ENCODE results near the gene CACNA2D3. TPM values are rescaled to one million over a fixed set of nuclear protein-coding genes. Genes with fewer than 3 reads are reported as not detected.
"Not testable (repeated sequence)": the region's sequence is repeated elsewhere in the genome, so short reads cannot be mapped to it uniquely, and the experiment has no call there.

CACNA2D3 gene
- polyA plus RNA-seq, 12 donors, result 1.3 to 4.9 (median 3.1) TPM; not detected in 2

GRCh38 chr3:54454806-54455205, 332.5 kb downstream of the CACNA2D3 start:
- no peak for DNase-seq

GRCh38 chr3:54458357-54458756, 336.0 kb downstream of the CACNA2D3 start:
- DNase-seq, result no peak

DNA sequence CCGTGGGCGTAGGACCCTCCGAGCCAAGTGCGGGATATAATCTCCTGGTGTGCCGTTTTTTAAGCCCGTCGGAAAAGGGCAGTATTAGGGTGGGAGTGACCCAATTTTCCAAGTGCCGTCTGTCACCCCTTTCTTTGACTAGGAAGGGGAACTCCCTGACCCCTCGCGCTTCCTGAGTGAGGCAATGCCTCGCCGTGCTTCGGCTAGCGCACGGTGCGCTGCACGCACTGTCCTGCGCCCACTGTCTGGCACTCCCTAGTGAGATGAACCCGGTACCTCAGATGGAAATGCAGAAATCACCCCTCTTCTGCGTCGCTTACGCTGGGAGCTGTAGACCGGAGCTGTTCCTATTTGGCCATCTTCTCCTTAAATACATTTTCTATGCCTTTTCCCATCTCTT, 342.2 kb downstream of the CACNA2D3 start:
- not testable (repeated sequence) for DNase-seq

GRCh38 chr3:54476891-54477290, 354.5 kb downstream of the CACNA2D3 start:
- no peak for DNase-seq

GRCh38 chr3:54481606-54482365, 359.4 kb downstream of the CACNA2D3 start:
- no peak for DNase-seq

DNA sequence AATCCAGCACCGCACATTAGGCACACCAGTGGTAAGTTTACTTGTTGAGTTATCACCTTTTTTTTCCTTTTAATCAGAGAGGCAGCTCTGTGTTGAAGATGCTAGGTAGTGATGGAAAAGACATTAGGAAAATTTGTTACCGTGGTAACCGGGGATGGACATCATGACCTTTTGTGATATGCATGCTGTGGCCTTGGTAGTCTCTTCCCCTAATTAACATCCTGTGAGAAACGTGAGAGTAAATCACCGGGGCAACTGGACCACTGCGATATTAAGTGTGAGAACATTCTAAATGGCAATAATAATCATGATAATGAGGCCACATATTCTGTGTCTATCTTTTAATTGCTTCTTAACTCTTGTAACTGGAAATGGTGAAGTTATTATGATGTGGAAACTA, 362.0 kb downstream of the CACNA2D3 start:
- DNase-seq, result no peak

- no peak for DNase-seq
These were observed 364.0 kb downstream of the CACNA2D3 start for GRCh38 chr3:54486317-54486716.

DNA sequence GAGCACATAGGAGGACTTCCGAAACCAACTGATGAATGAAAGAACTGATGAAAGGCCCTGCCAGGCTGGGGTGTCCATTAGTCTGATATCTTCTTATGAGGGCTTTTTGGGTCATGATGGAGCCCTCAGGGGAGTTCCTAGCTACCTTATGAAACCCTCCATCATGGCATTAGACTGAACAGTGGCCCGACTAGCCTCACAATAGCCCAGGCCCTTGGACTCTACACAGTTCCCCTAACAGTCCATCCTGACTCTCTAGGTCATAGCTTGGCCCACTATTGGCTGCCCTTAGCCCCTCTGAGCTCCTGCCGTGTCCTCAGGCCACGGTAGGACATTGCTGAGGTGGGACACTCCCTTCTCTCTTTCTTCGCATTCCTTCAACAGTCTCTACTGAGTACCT, 365.9 kb downstream of the CACNA2D3 start:
- no peak for DNase-seq

GRCh38 chr3:54494209-54494608, 371.9 kb downstream of the CACNA2D3 start:
- DNase-seq, result no peak

- DNase-seq, result no peak
These were observed 384.3 kb downstream of the CACNA2D3 start for GRCh38 chr3:54506603-54507002.

DNA sequence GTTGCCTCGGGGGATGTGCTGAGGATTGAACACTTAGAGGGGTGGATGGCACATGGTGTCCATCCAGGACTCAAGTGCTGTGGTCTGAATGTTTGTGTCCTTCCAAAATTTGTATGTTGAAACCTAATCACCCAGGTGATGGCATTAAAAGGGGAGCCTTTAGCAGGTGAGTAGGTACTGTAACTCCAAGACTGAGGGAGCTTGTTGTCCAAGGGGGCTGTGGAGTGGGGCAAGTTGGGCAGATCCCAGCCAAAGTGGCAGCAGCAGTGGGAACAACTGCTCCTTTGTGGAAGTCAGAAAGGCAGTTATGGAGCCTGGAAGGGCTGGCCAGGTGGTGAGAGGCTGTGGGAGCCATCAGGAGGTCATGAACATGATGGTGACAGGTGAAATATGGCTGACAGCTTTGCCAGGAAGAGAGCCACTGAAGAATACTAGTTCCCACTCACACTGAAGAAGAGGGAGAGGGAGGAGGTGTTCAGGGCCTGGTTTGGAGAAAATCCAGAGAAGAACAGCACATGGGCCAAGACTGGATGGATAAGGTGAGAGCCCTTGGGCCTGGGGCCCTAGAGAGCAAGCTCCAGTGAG, 385.6 kb downstream of the CACNA2D3 start:
- DNase-seq, result no peak

DNA sequence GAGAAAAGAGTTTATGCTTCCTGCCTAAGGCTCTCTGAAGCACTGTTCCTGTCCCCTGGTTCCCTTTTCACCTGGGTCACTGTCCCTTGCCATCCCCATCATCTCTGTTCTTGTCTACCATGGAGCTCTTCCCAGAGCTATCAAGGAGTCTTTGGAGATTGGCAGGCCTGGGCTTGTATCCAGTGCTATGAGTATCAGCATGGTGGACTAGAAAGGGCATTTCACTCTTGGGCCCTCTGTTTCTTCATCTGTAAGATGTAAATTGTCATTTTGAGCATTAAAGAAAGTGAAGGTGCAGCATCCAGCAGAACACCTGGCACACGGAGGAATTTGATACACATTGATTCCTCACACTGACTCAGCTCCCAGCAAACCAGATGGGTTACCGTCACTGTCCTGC, 388.2 kb downstream of the CACNA2D3 start:
- no peak for DNase-seq

DNA sequence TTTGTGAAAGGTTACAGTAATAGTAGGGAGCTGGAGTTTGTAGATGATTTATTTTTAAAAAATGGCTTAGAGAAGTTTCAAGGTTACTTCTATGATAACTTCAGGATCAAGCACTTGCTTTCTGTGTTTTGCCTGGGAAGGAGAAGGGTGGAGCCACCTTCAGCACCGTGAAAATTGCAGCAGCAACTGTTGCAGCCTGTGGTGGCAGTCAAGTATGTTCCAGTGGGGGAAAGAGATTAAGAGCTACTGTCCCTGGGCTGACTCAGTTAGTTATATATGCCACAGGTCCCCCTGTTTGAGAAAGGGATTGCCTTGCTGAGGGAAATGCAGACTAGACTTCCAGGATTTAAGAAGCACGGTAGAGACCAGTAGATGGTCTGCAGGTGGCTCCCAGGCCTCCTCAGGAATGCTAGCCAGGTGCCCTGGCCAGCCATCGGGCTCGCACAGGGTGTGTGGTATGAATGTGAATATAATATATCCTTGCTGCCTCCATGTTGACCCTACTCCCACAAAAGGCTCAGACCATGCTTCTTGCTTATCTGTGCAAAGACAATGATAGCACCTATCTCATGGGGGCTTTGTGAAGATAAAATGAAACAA, 389.5 kb downstream of the CACNA2D3 start:
- DNase-seq, result no peak

GRCh38 chr3:54514006-54514405, 391.7 kb downstream of the CACNA2D3 start:
- DNase-seq, result no peak

GRCh38 chr3:54514416-54514815, 392.1 kb downstream of the CACNA2D3 start:
- DNase-seq, result no peak

DNA sequence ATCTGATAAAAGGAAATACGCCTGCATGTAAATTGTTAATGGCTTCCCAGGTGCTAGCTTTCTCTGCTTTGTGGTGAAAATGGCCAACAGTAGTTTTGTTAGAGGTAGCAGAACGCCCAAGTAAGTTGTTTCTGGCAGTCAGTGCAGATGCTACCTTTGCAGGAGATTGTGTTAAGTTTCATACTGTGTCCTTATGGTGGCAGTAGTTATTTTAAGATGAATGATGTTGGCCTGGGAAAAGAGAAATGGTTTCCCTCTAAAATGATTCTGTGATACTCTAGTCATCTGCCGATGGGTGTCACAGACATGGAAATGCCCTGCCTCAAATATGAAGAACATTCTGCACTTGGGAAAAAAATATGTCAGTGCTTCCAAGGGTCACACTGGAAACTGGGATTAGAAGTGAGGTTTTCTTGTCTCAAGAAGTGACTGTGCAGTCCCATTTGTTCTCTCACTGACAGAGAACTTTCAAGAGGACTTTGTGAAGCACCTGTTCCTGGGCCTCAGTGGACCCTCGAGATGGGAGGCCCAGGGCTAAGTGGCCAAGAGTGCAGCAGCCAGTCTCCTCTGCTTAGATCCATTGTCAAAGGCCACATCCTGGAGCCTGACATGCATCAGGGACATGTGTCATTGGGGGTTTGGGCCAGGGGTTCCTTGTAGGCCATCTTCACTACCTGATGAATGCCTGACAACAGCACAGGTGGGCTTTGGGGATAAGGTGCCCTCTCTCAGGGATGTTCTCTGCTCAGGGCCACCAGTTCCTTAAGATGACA, 393.3 kb downstream of the CACNA2D3 start:
- no peak for DNase-seq

GRCh38 chr3:54517424-54517823, 395.1 kb downstream of the CACNA2D3 start:
- no peak for DNase-seq

DNA sequence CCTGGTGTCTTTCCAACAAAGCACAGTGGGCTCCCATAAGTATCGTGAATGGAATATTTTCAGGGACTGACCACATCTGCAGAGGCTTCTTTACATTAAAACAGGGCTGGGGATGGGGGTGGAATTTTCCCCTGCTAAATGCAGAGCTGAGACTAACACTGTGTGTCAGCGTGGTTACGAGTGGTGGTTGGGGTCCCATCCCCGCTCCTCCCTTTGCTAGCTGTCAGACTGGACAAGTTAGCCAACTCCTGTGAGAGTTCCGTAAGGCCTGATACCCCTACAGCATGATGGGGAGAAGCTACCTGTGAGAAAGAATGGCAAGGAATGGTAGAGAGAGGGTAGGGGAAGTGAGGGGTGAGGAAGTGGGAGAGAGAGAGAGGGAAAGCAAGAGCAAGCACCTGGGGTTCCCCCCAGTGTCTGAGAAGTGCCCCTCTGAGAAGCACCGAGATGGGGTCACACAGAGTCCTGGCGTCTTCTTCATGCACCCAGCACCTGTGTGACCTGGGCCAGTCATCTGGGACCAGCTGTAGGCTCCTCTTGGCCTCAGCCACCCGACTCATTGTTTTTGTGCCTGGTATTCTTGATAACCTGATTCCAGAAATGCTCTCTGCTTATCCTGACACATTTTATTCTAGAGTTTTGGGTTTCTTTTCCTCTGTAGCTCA, 395.8 kb downstream of the CACNA2D3 start:
- no peak for DNase-seq

DNA sequence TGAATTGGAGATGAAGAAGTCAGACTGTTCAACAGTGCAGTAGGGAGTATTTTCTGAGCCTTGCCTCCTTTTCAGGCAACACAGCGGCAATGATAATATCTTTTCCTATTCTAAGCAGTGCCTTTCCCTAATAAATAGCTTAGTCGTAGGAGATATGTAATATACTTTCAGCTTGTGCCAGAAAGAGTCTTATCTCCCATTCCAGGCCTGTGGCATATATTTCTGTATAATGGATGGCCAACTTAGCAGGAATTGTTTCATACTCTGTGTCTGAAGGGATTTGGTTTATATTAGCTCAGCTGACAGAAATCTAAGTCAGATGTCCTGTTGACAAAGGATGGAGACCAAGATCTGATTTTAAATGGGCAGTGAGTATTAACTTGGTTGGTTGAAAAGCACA, 397.1 kb downstream of the CACNA2D3 start:
- no peak for DNase-seq

DNA sequence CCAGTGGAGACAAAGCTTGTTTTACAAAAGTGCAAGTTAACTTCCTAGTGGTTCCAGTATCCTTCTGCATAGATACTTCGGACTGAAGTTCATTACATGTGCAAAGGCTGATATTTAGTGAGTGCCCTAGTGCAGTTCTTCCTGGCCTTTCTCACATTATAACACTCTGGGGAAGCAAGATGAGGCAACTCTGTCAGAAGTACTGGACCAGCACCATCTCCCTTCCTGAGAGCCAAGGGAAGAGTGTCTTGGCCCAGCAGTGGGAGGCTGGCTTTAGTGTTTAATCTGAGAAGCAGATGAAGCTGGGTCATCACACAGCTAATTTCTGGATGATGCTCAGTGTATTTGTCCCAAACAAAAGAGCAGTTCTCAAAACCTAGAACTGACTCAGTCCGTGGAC, 397.7 kb downstream of the CACNA2D3 start:
- no peak for DNase-seq

GRCh38 chr3:54527521-54527920, 405.2 kb downstream of the CACNA2D3 start:
- no peak for DNase-seq

DNA sequence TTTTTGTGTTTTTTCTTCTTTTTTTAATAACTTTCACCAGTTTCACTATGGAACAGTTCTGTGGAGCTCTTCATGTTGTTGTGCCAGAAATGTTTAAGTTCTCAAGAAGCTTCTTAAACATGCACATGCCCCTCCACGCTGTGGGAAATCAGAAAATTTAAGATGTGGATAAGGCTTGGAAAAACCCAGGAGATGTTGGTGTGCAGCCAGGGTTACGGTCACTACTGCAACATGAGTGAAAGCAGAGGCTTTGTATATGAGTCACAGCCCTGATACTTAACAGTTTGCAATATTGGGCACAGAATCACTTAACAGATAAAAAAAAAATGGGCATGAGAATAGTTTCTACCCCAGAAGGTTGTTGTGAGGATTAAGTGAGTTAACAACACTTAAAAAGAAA, 405.6 kb downstream of the CACNA2D3 start:
- no peak for DNase-seq

All from muscle of arm (tissue), 12 donors.